Right cardiac atrium (tissue), 5 donors: Measurements from ENCODE around the gene FAM186B. TPM values are rescaled to one million over a fixed set of nuclear protein-coding genes. Genes with fewer than 3 reads are reported as not detected.
A peak's percentile ranks its signal among the peaks of the same experiment; 100 is the strongest.

ENCODE experiments used
- ATAC-seq, 2 donors: fragments of 200-7000 bp; cut with Tn5 transposase; one replicate each; pipeline versions ENCODE4 v1.8.0 to v1.9.1; 2020; ENCODE audit warnings: moderate library complexity in 2 of 2, mild to moderate bottlenecking in 1 of 2
- DNase-seq, 3 donors: peaks; one replicate each; pipeline ENCODE4 v3.0.0-alpha.2; 2020
- H3K27ac ChIP-seq: one replicate; pipeline ENCODE4 v1.5.1; 2013; ENCODE audit warnings: mild to moderate bottlenecking, low read length, control low read depth, moderate library complexity
- H3K27me3 ChIP-seq: one replicate; pipeline ENCODE4 v1.6.1; 2013; ENCODE audit not compliant: control insufficient read depth, insufficient read depth
- H3K4me1 ChIP-seq: one replicate; pipeline ENCODE4 v1.6.1; 2013; ENCODE audit warnings: low read length; ENCODE audit not compliant: control insufficient read depth, insufficient read depth
- H3K4me3 ChIP-seq: one replicate; pipeline ENCODE4 v1.5.1; 2013; ENCODE audit warnings: low read length, control low read depth
- H3K9me3 ChIP-seq: one replicate; pipeline ENCODE4 v1.6.1; 2013; ENCODE audit warnings: low read length; ENCODE audit not compliant: control insufficient read depth
- WGBS: extraction: QIAGEN DNeasy Blood & Tissue Kit; methylation state at CpG from one replicate; pipeline ENCODE4 v1.1.7; 2013; 5-methylcytosine and 5-hydroxymethylcytosine counted together
- intact Hi-C, 4 donors: fragments of 100-400 bp; cut with DNase I; formaldehyde crosslinking; loops; one replicate each; pipeline versions ENCODE4 v1.11.0 to v1.14.0; 2022 to 2023
- polyA plus RNA-seq: library from polyadenylated mRNA; stranded (reverse); fragments of 200-250 nt; gene quantifications from one replicate; pipeline ENCODE4 v1.2.3, GENCODE V29; 2013
- total RNA-seq, 4 donors: library from RNA; stranded (reverse); fragmentation: NEBNext Ultra II Directional; extraction: Animal tissue kit (Norgen Biotek cat#: 25700); gene quantifications; one replicate each; pipeline ENCODE4 v1.2.1, GENCODE V29; 2021
- donor health status: healthy with polysubstance abuse.
- donor health status: DM: no; HTN: yes; CAD: no.
- donor health status: DM: no; HTN: no; CAD: no.
- donor health status: DM: no; HTN: yes; CAD: no; lungs with severe emphysema.
- donor health status: DM: yes; HTN: yes; CAD: no.

FAM186B gene
- total and polyA plus RNA-seq, 5 donors, result 0.16 to 0.74 (median 0.24) TPM

- no peaks in the 10 kb centered on the region for H3K9me3 ChIP-seq
- H3K4me3 ChIP-seq, result no peak overlapping the region
- intact Hi-C loops, result loop anchor here in 3 of 4 donors (1.0 to 2.0 kb wide), 2 partner anchors 61 to 62 kb away; partner anchors contain the start of gene FMNL3 (in 3 of the 3)
- ATAC-seq (no peak), DNase-seq (peak in 2 of 3 donors; percentile 28 to 67)
- no peaks in the 10 kb centered on the region for H3K27me3 ChIP-seq
- peaks cover 5% of the 10 kb centered on the region for H3K4me1 ChIP-seq
- 84% methylated on average over 6 of the region's 6 CpGs for WGBS
- no peak overlapping the region for H3K27ac ChIP-seq
Observed at GRCh38 chr12:49645146-49646039, 40.0 kb upstream of the FAM186B start.

GRCh38 chr12:49644620-49644994 is 39.2 kb upstream of the FAM186B start:
- intact Hi-C loops, result loop anchor here in 2 of 4 donors (2.0 kb wide), 1 partner anchor 62 kb away; the partner anchor contains the start of gene FMNL3 (in 2 of the 2)
- ATAC-seq, result peak; percentile 67 to 73

GRCh38 chr12:49643961-49644619 is 38.7 kb upstream of the FAM186B start:
- H3K4me3 ChIP-seq, result no peak overlapping the region
- H3K27ac ChIP-seq, result no peak overlapping the region
- intact Hi-C loops, result loop anchor here in 3 of 4 donors (2.0 kb wide), 1 partner anchor 63 kb away; the partner anchor contains the start of gene FMNL3 (in 3 of the 3)
- no peaks in the 10 kb centered on the region for H3K27me3 ChIP-seq
- H3K9me3 ChIP-seq, result no peaks in the 10 kb centered on the region
- H3K4me1 ChIP-seq, result peaks cover 5% of the 10 kb centered on the region
- DNase-seq (peak in 1 of 3 donors; percentile 46), ATAC-seq (peak in 1 of 2 donors; percentile 1)
- WGBS, result 72% methylated on average over 10 of the region's 10 CpGs

More at GRCh38 chr12:49644620-49644994, 39.2 kb upstream of the FAM186B start:
- no peaks in the 10 kb centered on the region for H3K27me3 ChIP-seq
- 5% methylated on average over 2 of the region's 2 CpGs for WGBS
- peaks cover 5% of the 10 kb centered on the region for H3K4me1 ChIP-seq
- peak; percentile 85 to 91 (median 91) for DNase-seq
- H3K9me3 ChIP-seq, result no peaks in the 10 kb centered on the region
- H3K27ac ChIP-seq, result no peak overlapping the region
- no peak overlapping the region for H3K4me3 ChIP-seq

GRCh38 chr12:49643135-49643534 is 37.7 kb upstream of the FAM186B start:
- no peaks in the 10 kb centered on the region for H3K9me3 ChIP-seq
- 91% methylated on average over 7 of the region's 7 CpGs for WGBS
- DNase-seq, result no peak

GRCh38 chr12:49642370-49642802 is 36.9 kb upstream of the FAM186B start:
- no peak overlapping the region for H3K4me3 ChIP-seq
- H3K9me3 ChIP-seq, result no peaks in the 10 kb centered on the region
- WGBS, result 79% methylated on average over 11 of the region's 11 CpGs
- H3K4me1 ChIP-seq, result peaks cover 2% of the 10 kb centered on the region
- H3K27ac ChIP-seq, result no peak overlapping the region
- intact Hi-C loops, result loop anchor here in 1 of 4 donors (2.0 kb wide), 1 partner anchor 64 kb away; the partner anchor contains the start of gene FMNL3
- DNase-seq (no peak), ATAC-seq (peak in 1 of 2 donors; percentile 2)
- H3K27me3 ChIP-seq, result no peaks in the 10 kb centered on the region

More at GRCh38 chr12:49643135-49643534, 37.7 kb upstream of the FAM186B start:
- no peak overlapping the region for H3K4me3 ChIP-seq
- intact Hi-C loops, result loop anchor here in 1 of 4 donors (2.0 kb wide), 1 partner anchor 64 kb away; the partner anchor contains the start of gene FMNL3
- no peaks in the 10 kb centered on the region for H3K27me3 ChIP-seq
- ATAC-seq, result no peak
- no peak overlapping the region for H3K27ac ChIP-seq
- peaks cover 3% of the 10 kb centered on the region for H3K4me1 ChIP-seq

GRCh38 chr12:49641748-49642369 is 36.4 kb upstream of the FAM186B start:
- Histone ChIP-seq H3K27ac (no peak overlapping the region), H3K4me1 (peaks cover 5% of the 10 kb centered on the region), H3K27me3 (no peaks in the 10 kb centered on the region), H3K4me3 (no peak overlapping the region), H3K9me3 (no peaks in the 10 kb centered on the region)
- ATAC-seq (no peak), DNase-seq (no peak)
- 86% methylated on average over 17 of the region's 17 CpGs for WGBS
- intact Hi-C loops, result loop anchor here in 1 of 4 donors (2.0 kb wide), 1 partner anchor 65 kb away; the partner anchor contains the start of gene FMNL3

GRCh38 chr12:49636979-49637755 is 31.7 kb upstream of the FAM186B start:
- Histone ChIP-seq H3K27me3 (no peaks in the 10 kb centered on the region), H3K4me3 (no peak overlapping the region), H3K9me3 (no peaks in the 10 kb centered on the region), H3K4me1 (peaks cover 3% of the 10 kb centered on the region), H3K27ac (peak overlapping the region; percentile 34)
- ATAC-seq (peak; percentile 73 to 76), DNase-seq (peak; percentile 50 to 70 (median 68))
- 20% methylated on average over 9 of the region's 9 CpGs for WGBS
- intact Hi-C loops, result no loop called here

- 46% methylated on average over 13 of the region's 13 CpGs for WGBS
- DNase-seq, result peak in 2 of 3 donors; percentile 61 to 71
- intact Hi-C loops, result no loop called here
Observed at GRCh38 chr12:49636574-49636973, 31.1 kb upstream of the FAM186B start.

GRCh38 chr12:49635656-49636055 is 30.2 kb upstream of the FAM186B start:
- WGBS, result 88% methylated on average over 4 of the region's 4 CpGs
- Histone ChIP-seq H3K9me3 (no peaks in the 10 kb centered on the region), H3K27ac (no peak overlapping the region), H3K27me3 (no peaks in the 10 kb centered on the region), H3K4me3 (no peak overlapping the region), H3K4me1 (peaks cover 3% of the 10 kb centered on the region)
- intact Hi-C loops, result no loop called here
- ATAC-seq (no peak), DNase-seq (no peak)

More at GRCh38 chr12:49636574-49636973, 31.1 kb upstream of the FAM186B start:
- Histone ChIP-seq H3K4me3 (no peak overlapping the region), H3K27ac (no peak overlapping the region), H3K27me3 (no peaks in the 10 kb centered on the region), H3K9me3 (no peaks in the 10 kb centered on the region), H3K4me1 (peaks cover 3% of the 10 kb centered on the region)
- no peak for ATAC-seq

GRCh38 chr12:49635036-49635435 is 29.6 kb upstream of the FAM186B start:
- DNase-seq, result no peak
- H3K27me3 ChIP-seq, result no peaks in the 10 kb centered on the region
- no peak overlapping the region for H3K27ac ChIP-seq
- no peaks in the 10 kb centered on the region for H3K9me3 ChIP-seq
- intact Hi-C loops, result no loop called here
- H3K4me3 ChIP-seq, result no peak overlapping the region
- WGBS, result 74% methylated on average over 9 of the region's 9 CpGs
- peaks cover 3% of the 10 kb centered on the region for H3K4me1 ChIP-seq
- ATAC-seq, result no peak
